Suprapubic skin (tissue), 4 donors: ENCODE results near the gene GNAI3. TPM values are rescaled to one million over a fixed set of nuclear protein-coding genes. Genes with fewer than 3 reads are reported as not detected.

ENCODE experiments used
- DNase-seq, 2 donors: peaks; one replicate each; pipeline ENCODE4 v3.0.0-alpha.2; 2019; ENCODE audit warnings: low spot score in 2 of 2
- H3K27ac ChIP-seq: fragments of 200-600 bp; sonication (generic); one replicate; pipeline ENCODE4 v1.5.1; 2019
- H3K27me3 ChIP-seq: fragments of 200-600 bp; sonication (generic); one replicate; pipeline ENCODE4 v1.5.1; 2019
- H3K36me3 ChIP-seq: fragments of 200-600 bp; sonication (generic); one replicate; pipeline ENCODE4 v1.5.1; 2019
- H3K4me1 ChIP-seq: fragments of 200-600 bp; sonication (generic); one replicate; pipeline ENCODE4 v1.5.1; 2019
- H3K4me3 ChIP-seq: fragments of 200-600 bp; sonication (generic); one replicate; pipeline ENCODE4 v1.5.1; 2019; ENCODE audit warnings: mild to moderate bottlenecking
- H3K9me3 ChIP-seq: fragments of 200-600 bp; sonication (generic); one replicate; pipeline ENCODE4 v1.5.1; 2019
- EP300 ChIP-seq: sonication (generic); formaldehyde crosslinking; IDR thresholded peaks from one replicate; pipeline ENCODE4 v1.6.1; 2017; ENCODE audit warnings: antibody characterized with exemption
- POLR2A ChIP-seq, 2 donors: fragments of 450-650 bp; IDR thresholded peaks; one replicate each; pipeline ENCODE4 v1.6.1; 2017; ENCODE audit warnings: antibody characterized with exemption in 2 of 2, mild to moderate bottlenecking in 2 of 2, moderate library complexity in 2 of 2
- POLR2AphosphoS5 ChIP-seq, 3 donors: sonication (generic); formaldehyde crosslinking; IDR thresholded peaks; one replicate each; pipeline ENCODE4 v1.6.1; 2017; ENCODE audit warnings: antibody characterized with exemption in 3 of 3
- whole genome bisulfite sequencing: methylation state at CpG from one replicate; pipeline ENCODE4 v1.1.5; 2018; 5-methylcytosine and 5-hydroxymethylcytosine counted together
- total RNA-seq, 4 donors: library from RNA; depleted of rRNA; stranded (reverse); fragments of >200 nt; gene quantifications; one replicate each; pipeline ENCODE4 v1.1.0, GENCODE V29; 2016
- TF ChIP-seq, protein P1 (sequence below), 2 donors: fragments of 200-600 bp in 1 of 2; fragments of 450-650 bp in 1 of 2; sonication (generic) in 1 of 2; IDR thresholded peaks; one replicate each; pipeline ENCODE4 v1.5.1; 2016 to 2019; ENCODE audit warnings: antibody characterized with exemption in 2 of 2, mild to moderate bottlenecking in 1 of 2, moderate library complexity in 1 of 2

Gene GNAI3
- total RNA-seq, 4 donors from 2014 or later: 6.7 to 11.1 (median 9.5) TPM

DNA sequence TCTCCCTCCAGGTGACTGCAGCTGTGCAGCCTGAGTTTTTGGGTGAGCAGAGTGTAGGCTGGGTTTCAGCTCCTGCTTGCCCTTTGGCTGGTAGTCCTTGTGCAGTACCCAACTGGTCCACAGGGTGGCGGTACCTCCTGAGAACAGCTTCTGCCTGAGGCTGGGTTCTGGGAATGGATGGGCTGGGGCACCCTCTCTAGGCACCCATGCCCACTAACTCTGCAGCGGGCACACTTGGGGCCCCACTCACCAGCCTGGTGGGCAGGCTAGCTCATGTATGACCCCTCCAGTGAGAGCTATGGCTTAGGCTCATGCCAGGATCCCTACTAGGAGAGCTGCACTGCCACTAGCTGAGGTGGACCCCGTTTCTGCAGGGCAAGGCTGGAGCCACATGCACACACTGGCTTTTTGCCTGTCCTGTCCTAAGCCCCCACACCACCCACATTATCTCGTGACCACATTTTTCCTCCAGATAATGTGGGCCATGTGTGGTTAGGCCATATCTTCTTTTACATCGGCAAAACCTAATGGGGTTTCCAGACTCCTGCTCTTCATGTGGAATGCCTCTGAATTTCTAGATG is 92.0 kb downstream of the GNAI3 start:
- Histone ChIP-seq H3K4me3 (no peak overlapping the region), H3K4me1 (peaks cover 26% of the 10 kb centered on the region), H3K9me3 (no peaks in the 10 kb centered on the region), H3K36me3 (no peaks in the 10 kb centered on the region), H3K27ac (no peak overlapping the region), H3K27me3 (no peaks in the 10 kb centered on the region)
- WGBS: 49% methylated on average over 4 of the region's 5 CpGs
- TF ChIP-seq, protein P1, sequence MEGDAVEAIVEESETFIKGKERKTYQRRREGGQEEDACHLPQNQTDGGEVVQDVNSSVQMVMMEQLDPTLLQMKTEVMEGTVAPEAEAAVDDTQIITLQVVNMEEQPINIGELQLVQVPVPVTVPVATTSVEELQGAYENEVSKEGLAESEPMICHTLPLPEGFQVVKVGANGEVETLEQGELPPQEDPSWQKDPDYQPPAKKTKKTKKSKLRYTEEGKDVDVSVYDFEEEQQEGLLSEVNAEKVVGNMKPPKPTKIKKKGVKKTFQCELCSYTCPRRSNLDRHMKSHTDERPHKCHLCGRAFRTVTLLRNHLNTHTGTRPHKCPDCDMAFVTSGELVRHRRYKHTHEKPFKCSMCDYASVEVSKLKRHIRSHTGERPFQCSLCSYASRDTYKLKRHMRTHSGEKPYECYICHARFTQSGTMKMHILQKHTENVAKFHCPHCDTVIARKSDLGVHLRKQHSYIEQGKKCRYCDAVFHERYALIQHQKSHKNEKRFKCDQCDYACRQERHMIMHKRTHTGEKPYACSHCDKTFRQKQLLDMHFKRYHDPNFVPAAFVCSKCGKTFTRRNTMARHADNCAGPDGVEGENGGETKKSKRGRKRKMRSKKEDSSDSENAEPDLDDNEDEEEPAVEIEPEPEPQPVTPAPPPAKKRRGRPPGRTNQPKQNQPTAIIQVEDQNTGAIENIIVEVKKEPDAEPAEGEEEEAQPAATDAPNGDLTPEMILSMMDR (IDR thresholded peaks at IDR 0.05): peak; percentile 75 to 95
- no peak for TF ChIP-seq POLR2A (IDR thresholded peaks at IDR 0.05)
- DNase-seq: peak; percentile 92 to 94

DNA sequence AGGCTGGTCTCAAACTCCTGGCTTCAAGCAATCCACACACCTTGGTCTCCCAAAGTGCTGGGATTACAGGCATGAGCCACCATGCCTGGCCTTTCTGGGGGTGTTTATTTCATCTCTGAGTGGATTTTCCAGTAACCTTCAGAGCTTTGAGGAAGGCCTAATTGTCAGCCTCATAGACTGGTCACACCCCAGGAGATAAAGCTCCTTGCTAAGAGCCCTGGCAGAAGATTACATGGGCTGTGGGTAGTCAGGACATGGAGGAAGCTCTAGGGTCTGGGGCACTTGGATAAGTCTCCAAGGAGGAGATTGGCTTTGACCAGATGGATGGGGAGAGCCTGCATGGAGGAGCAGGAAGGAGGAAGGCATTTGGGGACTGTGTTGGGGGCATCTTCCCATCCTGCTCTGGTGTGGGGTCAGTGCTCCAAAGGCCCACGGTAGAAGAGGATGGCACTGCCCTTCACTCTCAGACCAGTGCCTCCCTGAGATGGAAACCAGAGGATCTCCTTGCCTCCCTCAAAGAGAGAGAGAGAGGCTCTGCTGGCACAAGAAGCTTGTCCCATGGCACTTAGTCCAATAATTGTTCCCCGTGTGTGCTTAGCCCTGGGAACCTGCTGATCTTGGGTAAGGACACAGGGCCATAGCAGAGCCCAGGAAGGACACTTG is 92.8 kb downstream of the GNAI3 start:
- 75% methylated on average over 2 of the region's 2 CpGs for WGBS
- Histone ChIP-seq H3K27me3 (no peaks in the 10 kb centered on the region), H3K36me3 (no peaks in the 10 kb centered on the region), H3K27ac (no peak overlapping the region), H3K4me3 (no peak overlapping the region), H3K9me3 (no peaks in the 10 kb centered on the region), H3K4me1 (peaks cover 17% of the 10 kb centered on the region)
- no peak for DNase-seq
- no peak for TF ChIP-seq EP300
- TF ChIP-seq, protein P1 (IDR thresholded peaks at IDR 0.05): no peak
- no peak for TF ChIP-seq POLR2AphosphoS5 (IDR thresholded peaks at IDR 0.05)
- no peak for TF ChIP-seq POLR2A (IDR thresholded peaks at IDR 0.05)

DNA sequence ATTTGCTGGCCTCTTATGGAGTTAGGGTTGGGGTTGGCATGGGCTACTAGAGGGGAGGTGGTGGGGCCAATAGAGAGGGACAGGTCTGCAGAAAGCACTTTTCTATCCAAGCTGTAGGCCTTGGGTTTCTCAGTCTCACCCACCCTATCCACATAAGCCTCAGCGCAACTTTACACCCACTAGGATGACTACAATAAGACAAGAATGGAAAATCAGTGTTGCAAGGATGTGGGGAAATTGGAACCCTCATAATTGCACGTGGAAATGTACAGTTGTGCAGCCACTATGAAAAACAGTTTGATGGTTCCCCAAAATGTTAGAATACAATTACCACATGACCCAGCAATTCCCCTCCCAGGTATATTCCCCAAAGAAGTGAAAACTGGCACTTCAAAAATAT is 93.4 kb downstream of the GNAI3 start:
- Histone ChIP-seq H3K27me3 (no peaks in the 10 kb centered on the region), H3K4me3 (no peak overlapping the region), H3K36me3 (no peaks in the 10 kb centered on the region), H3K27ac (no peak overlapping the region), H3K4me1 (peaks cover 11% of the 10 kb centered on the region), H3K9me3 (no peaks in the 10 kb centered on the region)
- 78% methylated on average over 2 of the region's 2 CpGs for WGBS
- no peak for DNase-seq
- TF ChIP-seq, protein P1 (IDR thresholded peaks at IDR 0.05): no peak
- TF ChIP-seq POLR2AphosphoS5 (IDR thresholded peaks at IDR 0.05) (no peak), EP300 (no peak), POLR2A (IDR thresholded peaks at IDR 0.05) (no peak)

DNA sequence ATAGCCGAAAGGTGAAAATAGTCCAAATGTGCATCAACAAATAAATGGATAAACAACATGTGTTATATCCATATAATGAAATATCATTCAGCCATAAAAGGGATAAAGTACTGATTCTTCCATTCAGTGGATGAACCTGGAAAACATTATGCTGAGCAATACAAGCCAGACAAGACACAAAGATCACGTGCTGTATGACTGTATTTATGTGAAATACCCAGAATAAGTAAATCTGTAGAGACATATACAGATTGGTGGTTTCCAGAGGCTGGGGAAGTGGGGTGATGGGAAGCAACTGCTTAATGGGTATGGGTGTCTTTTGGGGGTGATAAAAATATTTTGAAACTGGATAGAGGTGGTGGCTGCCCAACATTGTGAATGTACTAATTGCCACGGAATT is 94.2 kb downstream of the GNAI3 start:
- DNase-seq: no peak
- 62% methylated on average over 3 of the region's 3 CpGs for WGBS
- Histone ChIP-seq H3K9me3 (no peaks in the 10 kb centered on the region), H3K27me3 (no peaks in the 10 kb centered on the region), H3K36me3 (no peaks in the 10 kb centered on the region), H3K27ac (no peak overlapping the region), H3K4me1 (peaks cover 11% of the 10 kb centered on the region), H3K4me3 (no peak overlapping the region)
- TF ChIP-seq, protein P1 (IDR thresholded peaks at IDR 0.05): no peak

DNA sequence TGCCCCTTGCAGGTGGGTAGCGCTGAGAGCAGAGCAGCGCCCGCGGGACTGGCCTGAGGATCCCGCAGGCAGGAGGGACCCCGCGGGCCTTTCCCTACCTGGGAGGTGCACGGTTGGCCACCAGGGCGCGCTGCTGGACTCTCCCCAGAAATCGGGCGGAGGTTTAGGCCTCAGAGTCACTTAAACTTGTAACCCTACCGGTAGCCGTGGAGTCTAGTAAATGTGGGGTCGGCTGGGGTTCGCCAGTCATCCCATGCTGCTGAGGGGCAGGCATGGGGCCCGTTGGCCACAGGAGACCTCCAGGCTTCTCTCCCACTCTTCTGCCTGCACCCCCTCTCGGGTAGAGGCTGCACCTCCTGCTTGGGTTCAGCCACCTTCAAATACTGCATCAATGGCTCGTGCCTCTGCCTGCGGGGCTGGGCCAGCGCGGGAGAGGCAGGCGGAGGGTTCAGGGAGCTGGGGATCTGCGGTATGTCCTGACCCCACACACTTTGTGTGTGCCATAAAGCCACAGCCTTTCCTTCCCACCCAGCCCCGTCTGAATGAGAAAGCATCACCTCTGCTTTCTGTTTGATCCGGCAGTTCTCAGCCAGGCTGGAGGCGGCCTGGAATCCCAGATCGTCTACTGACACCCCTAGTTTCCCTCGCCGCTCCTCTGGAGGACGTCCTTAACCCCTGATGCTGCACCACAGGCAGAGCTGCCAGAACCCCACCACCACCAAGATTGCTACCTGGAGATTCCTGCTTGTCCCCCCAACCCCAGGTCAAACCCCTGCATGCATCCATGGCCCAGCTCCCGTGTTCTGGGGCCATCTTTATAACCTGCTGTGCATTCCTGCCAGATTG is 95.2 kb downstream of the GNAI3 start:
- Histone ChIP-seq H3K27ac (no peak overlapping the region), H3K4me3 (no peak overlapping the region), H3K4me1 (peaks cover 11% of the 10 kb centered on the region), H3K36me3 (no peaks in the 10 kb centered on the region), H3K27me3 (no peaks in the 10 kb centered on the region), H3K9me3 (no peaks in the 10 kb centered on the region)
- WGBS: 48% methylated on average over 21 of the region's 32 CpGs
- DNase-seq: peak in 1 of 2 donors; percentile 86
- TF ChIP-seq POLR2AphosphoS5 (IDR thresholded peaks at IDR 0.05) (no peak), EP300 (no peak), POLR2A (IDR thresholded peaks at IDR 0.05) (no peak)
- TF ChIP-seq, protein P1 (IDR thresholded peaks at IDR 0.05): peak; percentile 40 to 83
